ENCODE data around the gene ITPR3.

ITPR3 gene

GRCh38 chr6:33676416-33677142, 55.5 kb downstream of the ITPR3 start:
- peaks cover 14% of the 10 kb centered on the region; the same call in 1 of the 2 replicates for H3K36me3 ChIP-seq (ENCODE audit: insufficient read depth, low read length)

GRCh38 chr6:33677143-33677660, 56.1 kb downstream of the ITPR3 start:
- H3K9ac ChIP-seq (ENCODE audit: low read depth, low read length, poor library complexity, severe bottlenecking), result no peak overlapping the region
- H3K79me2 ChIP-seq (ENCODE audit: insufficient read depth, low read length), result no peaks in the 10 kb centered on the region
- H3K27me3 ChIP-seq (ENCODE audit: insufficient read depth, low read length, poor library complexity, severe bottlenecking), result no peaks in the 10 kb centered on the region
- no peaks in the 10 kb centered on the region for H4K20me1 ChIP-seq (ENCODE audit: insufficient read depth, low read length, poor library complexity, severe bottlenecking)
- H3F3A ChIP-seq (ENCODE audit: low read depth), result no peaks in the 10 kb centered on the region
- H3K9me3 ChIP-seq (ENCODE audit: insufficient read depth, low read depth, low read length), result no peaks in the 10 kb centered on the region
- no peak overlapping the region for H3K4me2 ChIP-seq (ENCODE audit: low read depth, low read length, poor library complexity, severe bottlenecking)
- no peaks in the 10 kb centered on the region for H3K4me1 ChIP-seq (ENCODE audit: insufficient read depth, low read length, poor library complexity, severe bottlenecking)
- no peak overlapping the region for H3K4me3 ChIP-seq (ENCODE audit: low read length, poor library complexity, severe bottlenecking)
- H2AFZ ChIP-seq (ENCODE audit: low read length), result no peak overlapping the region
- TF ChIP-seq CTCF (conservative IDR thresholded peaks at IDR 0.05; ENCODE audit: low read length), result no peak
- TF ChIP-seq EZH2phosphoT487 (IDR thresholded peaks at IDR 0.05; ENCODE audit: borderline replicate concordance), result no peak
- H3K9me2 ChIP-seq (replicated peaks; ENCODE audit: low read depth, low read length), result no peaks in the 10 kb centered on the region
- H3K36me3 ChIP-seq (ENCODE audit: insufficient read depth, low read length), result peaks cover 14% of the 10 kb centered on the region; the same call in 1 of the 2 replicates

More at GRCh38 chr6:33676416-33677142, 55.5 kb downstream of the ITPR3 start:
- no peaks in the 10 kb centered on the region for H3K9me3 ChIP-seq (ENCODE audit: insufficient read depth, low read depth, low read length)
- no peaks in the 10 kb centered on the region for H3K27me3 ChIP-seq (ENCODE audit: insufficient read depth, low read length, poor library complexity, severe bottlenecking)
- H3K9ac ChIP-seq (ENCODE audit: low read depth, low read length, poor library complexity, severe bottlenecking), result no peak overlapping the region
- H3K9me2 ChIP-seq (replicated peaks; ENCODE audit: low read depth, low read length), result no peaks in the 10 kb centered on the region
- H3K4me2 ChIP-seq (ENCODE audit: low read depth, low read length, poor library complexity, severe bottlenecking), result no peak overlapping the region
- H3K79me2 ChIP-seq (ENCODE audit: insufficient read depth, low read length), result no peaks in the 10 kb centered on the region
- H3F3A ChIP-seq (ENCODE audit: low read depth), result no peaks in the 10 kb centered on the region
- no peaks in the 10 kb centered on the region for H4K20me1 ChIP-seq (ENCODE audit: insufficient read depth, low read length, poor library complexity, severe bottlenecking)
- no peak for TF ChIP-seq CTCF (conservative IDR thresholded peaks at IDR 0.05; ENCODE audit: low read length)
- no peak overlapping the region for H2AFZ ChIP-seq (ENCODE audit: low read length)
- no peaks in the 10 kb centered on the region for H3K4me1 ChIP-seq (ENCODE audit: insufficient read depth, low read length, poor library complexity, severe bottlenecking)
- H3K4me3 ChIP-seq (ENCODE audit: low read length, poor library complexity, severe bottlenecking), result no peak overlapping the region

GRCh38 chr6:33677689-33678088, 56.6 kb downstream of the ITPR3 start:
- Histone ChIP-seq H3K79me2 (ENCODE audit: insufficient read depth, low read length) (no peaks in the 10 kb centered on the region), H3K4me1 (ENCODE audit: insufficient read depth, low read length, poor library complexity, severe bottlenecking) (no peaks in the 10 kb centered on the region), H3K4me3 (ENCODE audit: low read length, poor library complexity, severe bottlenecking) (no peak overlapping the region), H3K9ac (ENCODE audit: low read depth, low read length, poor library complexity, severe bottlenecking) (no peak overlapping the region), H3K27me3 (ENCODE audit: insufficient read depth, low read length, poor library complexity, severe bottlenecking) (no peaks in the 10 kb centered on the region), H3K9me2 (replicated peaks; ENCODE audit: low read depth, low read length) (no peaks in the 10 kb centered on the region), H3K9me3 (ENCODE audit: insufficient read depth, low read depth, low read length) (no peaks in the 10 kb centered on the region), H4K20me1 (ENCODE audit: insufficient read depth, low read length, poor library complexity, severe bottlenecking) (no peaks in the 10 kb centered on the region), H3K36me3 (ENCODE audit: insufficient read depth, low read length) (peaks cover 14% of the 10 kb centered on the region; the same call in 1 of the 2 replicates), H2AFZ (ENCODE audit: low read length) (no peak overlapping the region), H3F3A (ENCODE audit: low read depth) (no peaks in the 10 kb centered on the region), H3K4me2 (ENCODE audit: low read depth, low read length, poor library complexity, severe bottlenecking) (no peak overlapping the region)
- no peak for TF ChIP-seq EZH2phosphoT487 (IDR thresholded peaks at IDR 0.05; ENCODE audit: borderline replicate concordance)
- no peak for TF ChIP-seq CTCF (conservative IDR thresholded peaks at IDR 0.05; ENCODE audit: low read length)
